PC-3 (cell line): ENCODE measurements around the gene MAD2L1BP. TPM values are rescaled to one million over a fixed set of nuclear protein-coding genes. Genes with fewer than 3 reads are reported as not detected.

Experiments used
- ATAC-seq: fragments of 200-7000 bp; cut with Tn5 transposase; 2 replicates; pipeline ENCODE4 v1.9.1; 2020; ENCODE audit warnings: mild to moderate bottlenecking, moderate library complexity
- BruUV-seq: library from RNA; stranded (reverse); fragments of 400-500 nt; replicated peaks from 2 replicates; lab custom pipeline; 2021; lab: Mats Ljungman, UMichigan
- CTCF ChIA-PET: fragments of 300-600 bp; sonication (Branson Sonifier 250); formaldehyde crosslinking; loops from one replicate; lab custom pipeline; 2022; ENCODE audit warnings: antibody characterized with exemption; lab: Charles Lee
- POLR2A ChIA-PET: fragments of 300-600 bp; sonication (Branson Sonifier 250); formaldehyde crosslinking; loops from one replicate; lab custom pipeline; 2022; ENCODE audit warnings: antibody characterized with exemption; ENCODE audit not compliant: unreplicated experiment; lab: Charles Lee
- DNase-seq: peaks from one replicate; pipeline ENCODE4 v3.0.0-alpha.2; 2015
- H2AFZ ChIP-seq: fragments of 300-600 bp; sonication (generic); 2 replicates; pipeline ENCODE4 v1.6.0; 2016; ENCODE audit warnings: antibody characterized with exemption, low read length
- H3F3A ChIP-seq: fragments of 300-600 bp; sonication (generic); one replicate; pipeline ENCODE4 v1.6.0; 2017; ENCODE audit warnings: antibody characterized with exemption, low read length, control low read depth, mild to moderate bottlenecking; ENCODE audit not compliant: unreplicated experiment
- H3K27ac ChIP-seq: fragments of 300-600 bp; sonication (generic); 2 replicates; pipeline ENCODE4 v1.5.1; 2016; ENCODE audit warnings: mild to moderate bottlenecking, low read length
- H3K27me3 ChIP-seq: fragments of 300-600 bp; sonication (generic); 2 replicates; pipeline ENCODE4 v1.6.1; 2016; ENCODE audit warnings: low read length, mixed read lengths
- H3K36me3 ChIP-seq: fragments of 300-600 bp; sonication (generic); 2 replicates; pipeline ENCODE4 v1.6.1; 2016; ENCODE audit warnings: low read depth, mixed run types, low read length, mixed read lengths
- H3K4me1 ChIP-seq: fragments of 300-600 bp; sonication (generic); 2 replicates; pipeline ENCODE4 v1.5.1; 2016; ENCODE audit warnings: low read length; ENCODE audit not compliant: insufficient read depth
- H3K4me2 ChIP-seq: fragments of 300-600 bp; sonication (generic); 2 replicates; pipeline ENCODE4 v1.6.0; 2016; ENCODE audit warnings: low read length
- H3K4me3 ChIP-seq: fragments of 300-600 bp; sonication (generic); 2 replicates; pipeline ENCODE4 v1.5.1; 2016; ENCODE audit warnings: mild to moderate bottlenecking, low read length, mixed read lengths
- H3K79me2 ChIP-seq: fragments of 300-600 bp; sonication (generic); 2 replicates; pipeline ENCODE4 v1.6.1; 2017; ENCODE audit warnings: low read length, mixed read lengths
- H3K9ac ChIP-seq: fragments of 300-600 bp; sonication (generic); 2 replicates; pipeline ENCODE4 v1.6.0; 2016; ENCODE audit warnings: mild to moderate bottlenecking, low read length
- H3K9me2 ChIP-seq: fragments of 300-600 bp; sonication (generic); replicated peaks from 2 replicates; pipeline ENCODE4 v1.6.1; 2016; ENCODE audit warnings: mixed run types, low read length, mixed read lengths
- H3K9me3 ChIP-seq: fragments of 300-600 bp; sonication (generic); 2 replicates; pipeline ENCODE4 v1.6.1; 2016; ENCODE audit warnings: low read length, mixed read lengths
- H4K20me1 ChIP-seq: fragments of 300-600 bp; sonication (generic); 2 replicates; pipeline ENCODE4 v1.6.1; 2016; ENCODE audit warnings: low read length, mixed read lengths
- EZH2 ChIP-seq: fragments of 300-600 bp; sonication (generic); IDR thresholded peaks from one replicate; pipeline ENCODE4 v1.6.1; 2017; ENCODE audit warnings: antibody characterized with exemption, mild to moderate bottlenecking, low read length; ENCODE audit not compliant: unreplicated experiment
- EZH2phosphoT487 ChIP-seq: fragments of 300-600 bp; sonication (generic); IDR thresholded peaks from 2 replicates; pipeline ENCODE4 v1.6.1; 2018; ENCODE audit warnings: mild to moderate bottlenecking, antibody characterized with exemption, low read length, borderline replicate concordance
- intact Hi-C: fragments of 100-400 bp; cut with micrococcal nuclease; formaldehyde crosslinking; loops from 2 replicates; pipeline ENCODE4 v1.9.0; 2023
- total RNA-seq: library from RNA; depleted of rRNA; stranded (reverse); fragments of >200 nt; gene quantifications from 2 replicates; pipeline ENCODE4 v1.2.3, GENCODE V29; 2014
- TF ChIP-seq, protein P1 (sequence below): fragments of 300-600 bp; sonication (generic); conservative IDR thresholded peaks from 2 replicates; pipeline ENCODE4 v1.5.1; 2017; ENCODE audit warnings: antibody characterized with exemption, low read depth, mild to moderate bottlenecking, low read length

Gene MAD2L1BP
- total RNA-seq, 1 experiment from 2014 or later = 40.9 TPM

DNA sequence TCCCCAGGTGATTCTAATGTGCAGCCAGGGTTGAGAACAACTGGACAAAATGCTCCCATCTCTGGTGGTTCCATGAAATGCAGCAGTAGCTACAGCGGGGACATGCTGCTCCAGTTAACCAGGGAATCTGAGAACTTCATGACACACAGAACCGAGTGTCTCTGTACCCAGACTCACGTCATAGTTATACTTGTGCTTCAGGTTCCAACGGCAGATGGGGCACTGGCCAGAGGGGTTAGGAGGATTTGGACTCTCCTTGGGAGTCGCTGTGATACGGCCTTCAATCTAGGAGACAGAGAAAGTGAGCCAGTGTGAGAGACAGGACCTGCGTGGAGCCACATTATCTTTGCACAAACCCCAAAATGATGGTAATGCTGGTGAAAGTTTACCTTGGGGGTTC is 42.7 kb downstream of the MAD2L1BP start:
- CTCF ChIA-PET = no interaction called here
- no TSS peak for BruUV-seq
- Histone ChIP-seq H3K4me3 (no peak overlapping the region), H3F3A (no peaks in the 10 kb centered on the region), H3K36me3 (peaks cover 62% of the 10 kb centered on the region), H3K4me1 (no peaks in the 10 kb centered on the region), H2AFZ (no peak overlapping the region), H3K9ac (no peak overlapping the region), H3K79me2 (peaks cover 28% of the 10 kb centered on the region), H3K27me3 (no peaks in the 10 kb centered on the region), H3K9me2 (no peaks in the 10 kb centered on the region), H3K9me3 (no peaks in the 10 kb centered on the region), H4K20me1 (peaks cover 3% of the 10 kb centered on the region; the same call in 1 of the 2 replicates), H3K27ac (no peak overlapping the region), H3K4me2 (no peak overlapping the region)
- ATAC-seq (no peak), DNase-seq (no peak)
- POLR2A ChIA-PET = no interaction called here
- TF ChIP-seq EZH2phosphoT487 = no peak
- TF ChIP-seq, protein P1, sequence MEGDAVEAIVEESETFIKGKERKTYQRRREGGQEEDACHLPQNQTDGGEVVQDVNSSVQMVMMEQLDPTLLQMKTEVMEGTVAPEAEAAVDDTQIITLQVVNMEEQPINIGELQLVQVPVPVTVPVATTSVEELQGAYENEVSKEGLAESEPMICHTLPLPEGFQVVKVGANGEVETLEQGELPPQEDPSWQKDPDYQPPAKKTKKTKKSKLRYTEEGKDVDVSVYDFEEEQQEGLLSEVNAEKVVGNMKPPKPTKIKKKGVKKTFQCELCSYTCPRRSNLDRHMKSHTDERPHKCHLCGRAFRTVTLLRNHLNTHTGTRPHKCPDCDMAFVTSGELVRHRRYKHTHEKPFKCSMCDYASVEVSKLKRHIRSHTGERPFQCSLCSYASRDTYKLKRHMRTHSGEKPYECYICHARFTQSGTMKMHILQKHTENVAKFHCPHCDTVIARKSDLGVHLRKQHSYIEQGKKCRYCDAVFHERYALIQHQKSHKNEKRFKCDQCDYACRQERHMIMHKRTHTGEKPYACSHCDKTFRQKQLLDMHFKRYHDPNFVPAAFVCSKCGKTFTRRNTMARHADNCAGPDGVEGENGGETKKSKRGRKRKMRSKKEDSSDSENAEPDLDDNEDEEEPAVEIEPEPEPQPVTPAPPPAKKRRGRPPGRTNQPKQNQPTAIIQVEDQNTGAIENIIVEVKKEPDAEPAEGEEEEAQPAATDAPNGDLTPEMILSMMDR = no peak
- TF ChIP-seq EZH2 = no peak
- intact Hi-C loops = no loop called here

DNA sequence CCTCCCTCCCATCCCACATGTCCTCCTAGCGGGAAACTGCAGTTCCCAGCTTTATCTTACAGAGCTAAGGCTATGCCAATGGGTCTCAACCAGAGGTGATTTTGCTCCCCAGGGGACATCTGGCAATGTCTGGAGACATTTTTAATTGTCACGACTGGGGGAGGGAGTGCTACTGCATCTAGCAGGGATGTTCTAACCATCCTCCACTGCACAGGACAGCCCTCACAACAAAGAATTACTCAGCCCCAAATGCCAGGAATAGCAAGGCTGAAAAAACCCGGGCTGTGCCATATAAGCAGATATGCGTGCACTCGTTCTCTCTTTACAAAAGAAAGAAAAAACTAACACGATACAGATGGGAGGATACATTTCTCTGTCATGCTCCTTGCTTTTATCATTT is 43.4 kb downstream of the MAD2L1BP start:
- H3F3A ChIP-seq = no peaks in the 10 kb centered on the region
- no peak overlapping the region for H3K4me2 ChIP-seq
- ATAC-seq (no peak), DNase-seq (no peak)
- H3K4me1 ChIP-seq = no peaks in the 10 kb centered on the region
- H3K79me2 ChIP-seq = peaks cover 35% of the 10 kb centered on the region
- no peak overlapping the region for H3K4me3 ChIP-seq
- no peaks in the 10 kb centered on the region for H3K9me2 ChIP-seq
- H3K27ac ChIP-seq = no peak overlapping the region
- no peaks in the 10 kb centered on the region for H3K27me3 ChIP-seq
- H4K20me1 ChIP-seq = peaks cover 3% of the 10 kb centered on the region; the same call in 1 of the 2 replicates
- H3K36me3 ChIP-seq = peaks cover 56% of the 10 kb centered on the region
- POLR2A ChIA-PET = no interaction called here
- CTCF ChIA-PET = no interaction called here
- BruUV-seq = no TSS peak
- intact Hi-C loops = no loop called here
- no peak overlapping the region for H2AFZ ChIP-seq
- TF ChIP-seq EZH2 (no peak), EZH2phosphoT487 (no peak)
- TF ChIP-seq, protein P1 = no peak
- no peak overlapping the region for H3K9ac ChIP-seq
- H3K9me3 ChIP-seq = no peaks in the 10 kb centered on the region

DNA sequence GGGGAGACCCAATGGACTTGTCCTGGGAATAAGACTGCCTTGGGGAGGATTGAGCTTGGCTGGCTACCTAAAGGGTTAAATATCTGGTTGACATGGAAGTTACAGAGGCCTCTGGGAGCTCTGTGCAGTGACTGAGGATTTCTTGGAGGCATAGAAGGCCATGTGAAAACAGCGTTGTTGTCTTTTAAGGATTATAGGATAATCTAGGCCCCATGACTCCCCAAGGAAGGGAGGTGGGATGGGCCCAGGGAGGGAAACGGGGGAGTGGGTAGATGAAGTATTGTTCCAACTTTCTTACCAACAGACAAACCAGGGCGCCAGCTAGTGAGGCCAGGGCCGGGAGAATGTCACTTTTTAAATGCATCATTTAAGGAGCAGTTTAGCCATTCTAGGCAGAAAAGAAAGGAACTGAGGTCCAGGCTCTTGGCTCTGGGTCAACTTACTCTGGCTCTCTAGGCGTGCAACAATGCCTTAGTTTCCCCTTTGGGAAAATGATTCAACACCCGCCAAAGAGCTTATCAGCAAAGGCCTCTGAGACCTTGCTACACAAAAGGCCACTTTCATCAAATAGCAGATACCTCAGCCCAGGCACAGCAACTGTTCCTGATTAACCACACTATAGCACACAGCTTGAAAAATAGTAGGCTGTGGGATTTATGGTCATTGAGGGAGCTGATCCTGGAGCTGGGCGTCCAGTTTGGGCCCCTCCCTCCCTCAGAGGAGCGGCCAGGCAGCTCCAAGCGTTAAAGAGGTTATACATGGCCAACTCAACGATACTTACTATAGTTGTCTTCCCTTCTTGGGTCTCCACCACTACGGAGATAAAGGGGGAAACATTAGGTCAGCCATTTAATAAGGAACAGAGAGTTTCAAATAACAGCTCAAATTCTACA is 44.9 kb downstream of the MAD2L1BP start:
- ATAC-seq = no peak
- no TSS peak for BruUV-seq

More for the DNA sequence above, 44.9 kb downstream of the MAD2L1BP start:
- DNase-seq = no peak
- H3K36me3 ChIP-seq = peaks cover 44% of the 10 kb centered on the region
- H3K9ac ChIP-seq = no peak overlapping the region
- no peaks in the 10 kb centered on the region for H3K9me2 ChIP-seq
- no peak overlapping the region for H3K4me3 ChIP-seq
- no peak overlapping the region for H3K27ac ChIP-seq
- TF ChIP-seq EZH2 = no peak
- TF ChIP-seq, protein P1 = no peak
- TF ChIP-seq EZH2phosphoT487 = no peak
- no peaks in the 10 kb centered on the region for H3K9me3 ChIP-seq
- ChIA-PET POLR2A (no interaction called here), CTCF (interaction anchor here (0.6 kb wide), 1 partner anchor 91 kb away, joined by 3 read pairs; no protein-coding TSS in a partner anchor)
- intact Hi-C loops = no loop called here
- H2AFZ ChIP-seq = no peak overlapping the region
- H4K20me1 ChIP-seq = peaks cover 8% of the 10 kb centered on the region; the same call in 1 of the 2 replicates
- H3K4me1 ChIP-seq = peaks cover 7% of the 10 kb centered on the region; the same call in 1 of the 2 replicates
- no peaks in the 10 kb centered on the region for H3K27me3 ChIP-seq
- no peak overlapping the region for H3K4me2 ChIP-seq
- no peaks in the 10 kb centered on the region for H3F3A ChIP-seq
- H3K79me2 ChIP-seq = peaks cover 50% of the 10 kb centered on the region
